ENCODE data around the gene CPTP.

DNA sequence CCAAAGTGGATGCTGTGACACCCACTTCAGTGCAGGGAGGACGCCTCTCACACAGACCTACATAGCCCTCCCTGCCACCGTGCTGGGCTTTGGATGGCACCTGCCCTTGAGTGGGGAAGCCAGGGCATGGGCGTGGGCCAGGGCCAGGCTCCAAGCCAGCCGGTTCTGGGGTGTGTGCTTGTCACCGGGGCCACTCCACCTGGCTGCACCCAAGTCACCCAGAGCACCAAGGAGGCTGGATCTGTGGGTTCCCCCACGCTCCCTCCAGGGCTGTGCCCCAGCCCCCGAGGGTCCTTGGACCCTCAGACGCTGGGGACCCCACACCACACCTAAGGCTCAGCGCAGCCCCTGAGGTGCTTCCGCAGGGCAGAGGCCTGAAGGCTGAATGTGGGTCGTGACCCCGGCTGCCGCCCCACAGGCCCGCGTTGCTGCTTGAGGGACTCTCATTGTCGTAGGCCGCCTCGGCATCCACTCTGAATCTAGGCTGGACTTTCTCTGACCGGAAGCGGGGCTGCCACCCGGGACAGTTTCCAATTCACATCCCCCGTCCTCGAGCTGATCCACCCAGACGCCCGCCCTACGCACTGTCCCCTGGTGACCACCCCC is 32.3 kb downstream of the CPTP start:
- TF ChIP-seq, protein P1, sequence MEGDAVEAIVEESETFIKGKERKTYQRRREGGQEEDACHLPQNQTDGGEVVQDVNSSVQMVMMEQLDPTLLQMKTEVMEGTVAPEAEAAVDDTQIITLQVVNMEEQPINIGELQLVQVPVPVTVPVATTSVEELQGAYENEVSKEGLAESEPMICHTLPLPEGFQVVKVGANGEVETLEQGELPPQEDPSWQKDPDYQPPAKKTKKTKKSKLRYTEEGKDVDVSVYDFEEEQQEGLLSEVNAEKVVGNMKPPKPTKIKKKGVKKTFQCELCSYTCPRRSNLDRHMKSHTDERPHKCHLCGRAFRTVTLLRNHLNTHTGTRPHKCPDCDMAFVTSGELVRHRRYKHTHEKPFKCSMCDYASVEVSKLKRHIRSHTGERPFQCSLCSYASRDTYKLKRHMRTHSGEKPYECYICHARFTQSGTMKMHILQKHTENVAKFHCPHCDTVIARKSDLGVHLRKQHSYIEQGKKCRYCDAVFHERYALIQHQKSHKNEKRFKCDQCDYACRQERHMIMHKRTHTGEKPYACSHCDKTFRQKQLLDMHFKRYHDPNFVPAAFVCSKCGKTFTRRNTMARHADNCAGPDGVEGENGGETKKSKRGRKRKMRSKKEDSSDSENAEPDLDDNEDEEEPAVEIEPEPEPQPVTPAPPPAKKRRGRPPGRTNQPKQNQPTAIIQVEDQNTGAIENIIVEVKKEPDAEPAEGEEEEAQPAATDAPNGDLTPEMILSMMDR (IDR thresholded peaks at IDR 0.05), result no peak
- no peak for TF ChIP-seq POLR2A (IDR thresholded peaks at IDR 0.05)

Data from Peyer's patch (tissue), 4 donors.